OCI-LY7 (cell line): ENCODE results near the gene PHIP. TPM values are rescaled to one million over a fixed set of nuclear protein-coding genes. Genes with fewer than 3 reads are reported as not detected.
"Not testable (repeated sequence)": the region's sequence is repeated elsewhere in the genome, so short reads cannot be mapped to it uniquely, and the experiment has no call there.

ENCODE experiments used
- BruUV-seq: library from RNA; stranded (reverse); fragments of 400-500 nt; replicated peaks from 2 replicates; lab custom pipeline; 2021; lab: Mats Ljungman, UMichigan
- CTCF ChIA-PET: fragments of 300-600 bp; sonication (Branson Sonifier 250); formaldehyde crosslinking; loops from one replicate; lab custom pipeline; 2022; ENCODE audit warnings: antibody characterized with exemption; ENCODE audit not compliant: unreplicated experiment; lab: Charles Lee
- POLR2A ChIA-PET: fragments of 300-600 bp; sonication (Branson Sonifier 250); formaldehyde crosslinking; loops from one replicate; lab custom pipeline; 2022; ENCODE audit warnings: antibody characterized with exemption; lab: Charles Lee
- DNase-seq: peaks from one replicate; pipeline ENCODE4 v3.0.0-alpha.2; 2015; ENCODE audit warnings: low spot score
- H2AFZ ChIP-seq: fragments of 200-600 bp; sonication (generic), shearing (Covaris generic); 2 replicates; pipeline ENCODE4 v1.6.1; 2014; ENCODE audit warnings: mild to moderate bottlenecking, antibody characterized with exemption, low read length, moderate library complexity
- H3K27ac ChIP-seq: fragments of 200-600 bp; sonication (generic); 2 replicates; pipeline ENCODE4 v1.5.1; 2014; ENCODE audit warnings: mixed run types, low read depth, mild to moderate bottlenecking, moderate library complexity, low read length, inconsistent platforms; ENCODE audit not compliant: poor library complexity, severe bottlenecking
- H3K36me3 ChIP-seq: fragments of 200-600 bp; sonication (generic); 2 replicates; pipeline ENCODE4 v1.6.1; 2014; ENCODE audit warnings: mild to moderate bottlenecking, antibody characterized with exemption, low read length, moderate library complexity, mixed read lengths; ENCODE audit not compliant: insufficient read depth
- H3K4me1 ChIP-seq: fragments of 200-600 bp; sonication (generic); 2 replicates; pipeline ENCODE4 v1.5.1; 2014; ENCODE audit warnings: mild to moderate bottlenecking, low read length; ENCODE audit not compliant: insufficient read depth, poor library complexity, severe bottlenecking
- H3K4me2 ChIP-seq: fragments of 200-600 bp; sonication (generic); 2 replicates; pipeline ENCODE4 v1.6.1; 2014; ENCODE audit warnings: mild to moderate bottlenecking, low read length
- H3K4me3 ChIP-seq: fragments of 200-600 bp; sonication (generic); 2 replicates; pipeline ENCODE4 v1.5.1; 2014; ENCODE audit warnings: mild to moderate bottlenecking, low read depth, low read length; ENCODE audit not compliant: poor library complexity, severe bottlenecking
- H3K79me2 ChIP-seq: fragments of 200-600 bp; sonication (generic); 2 replicates; pipeline ENCODE4 v1.6.1; 2016; ENCODE audit warnings: low read depth, mild to moderate bottlenecking, low read length, moderate library complexity, mixed read lengths; ENCODE audit not compliant: insufficient read depth
- H3K9me2 ChIP-seq: fragments of 200-600 bp; sonication (generic); 2 replicates; pipeline ENCODE4 v1.6.1; 2016; ENCODE audit warnings: mild to moderate bottlenecking, low read length, mixed read lengths; ENCODE audit not compliant: insufficient read depth
- H3K9me3 ChIP-seq: fragments of 200-600 bp; sonication (generic); 2 replicates; pipeline ENCODE4 v1.6.1; 2014; ENCODE audit warnings: mild to moderate bottlenecking, mixed run types, low read length, mixed read lengths
- H4K20me1 ChIP-seq: fragments of 200-600 bp; sonication (generic); 2 replicates; pipeline ENCODE4 v1.6.1; 2014; ENCODE audit warnings: mild to moderate bottlenecking, antibody characterized with exemption, low read length, moderate library complexity, mixed read lengths; ENCODE audit not compliant: insufficient read depth
- EZH2phosphoT487 ChIP-seq: fragments of 200-600 bp; sonication (generic); IDR thresholded peaks from 2 replicates; pipeline ENCODE4 v1.6.1; 2018; ENCODE audit warnings: low read depth, borderline replicate concordance, mild to moderate bottlenecking, mixed run types, antibody characterized with exemption, low read length, moderate library complexity, mixed read lengths
- intact Hi-C: fragments of 100-400 bp; cut with micrococcal nuclease; formaldehyde crosslinking; loops from one replicate; pipeline ENCODE4 v1.10.0; 2022; ENCODE audit not compliant: unreplicated experiment
- total RNA-seq, 2 experiments: library from RNA; depleted of rRNA in 1 of 2; stranded (reverse); fragments of >200 nt in 1 of 2; shearing (Covaris generic) in 1 of 2; gene quantifications; 2 replicates each; pipeline ENCODE4 v1.2.3, GENCODE V29; 2014 to 2022
- TF ChIP-seq, protein P1 (sequence below): fragments of 200-600 bp; sonication (generic); conservative IDR thresholded peaks from 2 replicates; pipeline ENCODE4 v1.5.1; 2014; ENCODE audit warnings: mild to moderate bottlenecking, antibody characterized with exemption, low read length, moderate library complexity, mixed read lengths

PHIP gene
- total RNA-seq, 2 experiments from 2014 or later: 32.1 to 46.6 TPM

- intact Hi-C loops: no loop called here
- Histone ChIP-seq H4K20me1 (no peaks in the 10 kb centered on the region), H3K4me2 (no peak overlapping the region), H3K9me3 (no peaks in the 10 kb centered on the region), H3K79me2 (no peaks in the 10 kb centered on the region), H3K27ac (no peak overlapping the region), H3K36me3 (no peaks in the 10 kb centered on the region), H3K9me2 (no peaks in the 10 kb centered on the region), H3K4me1 (no peaks in the 10 kb centered on the region), H3K4me3 (no peak overlapping the region), H2AFZ (no peak overlapping the region)
- TF ChIP-seq, protein P1, sequence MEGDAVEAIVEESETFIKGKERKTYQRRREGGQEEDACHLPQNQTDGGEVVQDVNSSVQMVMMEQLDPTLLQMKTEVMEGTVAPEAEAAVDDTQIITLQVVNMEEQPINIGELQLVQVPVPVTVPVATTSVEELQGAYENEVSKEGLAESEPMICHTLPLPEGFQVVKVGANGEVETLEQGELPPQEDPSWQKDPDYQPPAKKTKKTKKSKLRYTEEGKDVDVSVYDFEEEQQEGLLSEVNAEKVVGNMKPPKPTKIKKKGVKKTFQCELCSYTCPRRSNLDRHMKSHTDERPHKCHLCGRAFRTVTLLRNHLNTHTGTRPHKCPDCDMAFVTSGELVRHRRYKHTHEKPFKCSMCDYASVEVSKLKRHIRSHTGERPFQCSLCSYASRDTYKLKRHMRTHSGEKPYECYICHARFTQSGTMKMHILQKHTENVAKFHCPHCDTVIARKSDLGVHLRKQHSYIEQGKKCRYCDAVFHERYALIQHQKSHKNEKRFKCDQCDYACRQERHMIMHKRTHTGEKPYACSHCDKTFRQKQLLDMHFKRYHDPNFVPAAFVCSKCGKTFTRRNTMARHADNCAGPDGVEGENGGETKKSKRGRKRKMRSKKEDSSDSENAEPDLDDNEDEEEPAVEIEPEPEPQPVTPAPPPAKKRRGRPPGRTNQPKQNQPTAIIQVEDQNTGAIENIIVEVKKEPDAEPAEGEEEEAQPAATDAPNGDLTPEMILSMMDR: no peak
- no peak for TF ChIP-seq EZH2phosphoT487
- DNase-seq: no peak
- ChIA-PET POLR2A (no interaction called here), CTCF (no interaction called here)
- BruUV-seq: no TSS peak
These were observed 152.7 kb downstream of the PHIP start for GRCh38 chr6:78925317-78925716.

DNA sequence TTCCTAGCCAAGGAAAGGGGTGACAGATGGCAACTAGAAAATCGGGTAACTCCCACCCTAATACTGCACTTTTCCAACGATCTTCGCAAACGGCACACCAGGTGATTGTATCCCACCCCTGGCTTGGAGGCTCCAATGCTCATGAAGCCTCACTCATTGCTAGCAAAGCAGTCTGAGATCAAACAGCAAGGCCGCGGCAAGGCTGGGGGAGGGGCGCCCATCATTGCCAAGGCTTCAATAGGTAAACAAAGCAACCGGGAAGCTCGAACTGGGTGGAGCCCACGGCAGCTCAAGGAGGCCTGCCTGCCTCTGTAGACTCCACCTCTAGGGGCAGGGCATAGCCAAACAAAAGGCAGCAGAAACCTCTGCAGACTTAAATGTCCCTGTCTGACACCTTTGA lies 156.9 kb downstream of the PHIP start:
- H3K9me2 ChIP-seq, H3K36me3 ChIP-seq, H3K9me3 ChIP-seq, H3K4me1 ChIP-seq, H4K20me1 ChIP-seq, H3K4me2 ChIP-seq, BruUV-seq, DNase-seq, intact Hi-C loops, CTCF ChIA-PET, H3K4me3 ChIP-seq, H3K27ac ChIP-seq, H2AFZ ChIP-seq, H3K79me2 ChIP-seq: not testable (repeated sequence)
- POLR2A ChIA-PET: interaction anchor here (0.7 kb wide), 1 partner anchor 942 kb away, joined by 3 read pairs; no protein-coding TSS in a partner anchor

- H2AFZ ChIP-seq: no peak overlapping the region
- no peak overlapping the region for H3K27ac ChIP-seq
- DNase-seq: no peak
- H3K9me3 ChIP-seq: peaks cover 6% of the 10 kb centered on the region; the same call in 1 of the 2 replicates
- intact Hi-C loops: no loop called here
- no peaks in the 10 kb centered on the region for H3K4me1 ChIP-seq
- BruUV-seq: no TSS peak
- no peak overlapping the region for H3K4me2 ChIP-seq
- CTCF ChIA-PET: no interaction called here
- POLR2A ChIA-PET: interaction anchor here (0.7 kb wide), 3 partner anchors 8 to 389 kb away, joined by 3 to 4 read pairs (median 3); no protein-coding TSS in a partner anchor
- H3K79me2 ChIP-seq: no peaks in the 10 kb centered on the region
- no peaks in the 10 kb centered on the region for H3K9me2 ChIP-seq
- H3K4me3 ChIP-seq: no peak overlapping the region
- no peaks in the 10 kb centered on the region for H4K20me1 ChIP-seq
- no peak for TF ChIP-seq EZH2phosphoT487
- TF ChIP-seq, protein P1: no peak
- H3K36me3 ChIP-seq: no peaks in the 10 kb centered on the region
These were observed 160.3 kb downstream of the PHIP start for GRCh38 chr6:78917788-78918187.
